Measurements from ENCODE around the gene SMG6.

DNA sequence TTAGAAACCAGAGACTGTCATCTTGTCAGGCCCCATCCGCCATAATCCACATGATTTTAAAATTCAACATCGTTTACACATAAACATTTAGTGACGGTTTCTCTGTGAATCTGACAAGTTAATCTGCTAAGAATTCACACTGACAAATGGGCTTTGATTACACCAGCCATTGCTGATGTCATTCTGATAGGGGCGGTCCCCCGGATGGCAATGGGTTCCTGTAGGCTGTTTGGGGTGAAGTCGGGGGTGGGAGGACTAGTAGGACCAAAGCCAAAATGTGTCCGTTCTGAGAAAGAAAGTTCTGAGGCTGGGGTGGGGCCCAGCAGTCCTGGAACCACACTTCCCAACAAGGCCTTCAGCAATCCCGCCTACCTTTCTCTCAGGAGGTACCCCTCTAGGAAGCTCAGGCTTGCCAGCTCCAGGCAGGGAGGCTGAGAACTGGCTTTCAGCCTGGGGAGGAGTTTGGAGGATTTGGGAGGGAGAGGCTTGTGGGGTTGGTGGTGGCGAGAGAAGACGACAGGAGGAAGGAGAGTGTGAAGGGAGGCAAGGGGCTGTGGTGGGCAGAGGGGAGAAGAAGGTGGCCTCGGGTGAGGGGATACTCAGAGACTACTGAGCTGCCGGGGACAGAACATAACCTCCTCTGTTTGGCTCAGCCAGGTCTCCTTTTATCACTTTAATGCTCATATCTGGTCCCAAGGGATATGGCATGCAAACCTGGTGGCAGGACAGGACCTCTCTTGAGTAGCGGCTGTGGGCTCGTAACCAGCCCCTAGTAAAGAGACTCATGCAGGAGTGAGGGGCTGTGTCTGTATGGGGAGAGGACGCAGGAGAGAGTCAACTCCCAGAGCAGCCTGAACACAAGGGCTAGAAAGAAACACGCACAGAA, 240.1 kb downstream of the SMG6 start:
- TF ChIP-seq POLR2AphosphoS5 (IDR thresholded peaks at IDR 0.05) (no peak), POLR2A (IDR thresholded peaks at IDR 0.05) (no peak)
- TF ChIP-seq, protein P1, sequence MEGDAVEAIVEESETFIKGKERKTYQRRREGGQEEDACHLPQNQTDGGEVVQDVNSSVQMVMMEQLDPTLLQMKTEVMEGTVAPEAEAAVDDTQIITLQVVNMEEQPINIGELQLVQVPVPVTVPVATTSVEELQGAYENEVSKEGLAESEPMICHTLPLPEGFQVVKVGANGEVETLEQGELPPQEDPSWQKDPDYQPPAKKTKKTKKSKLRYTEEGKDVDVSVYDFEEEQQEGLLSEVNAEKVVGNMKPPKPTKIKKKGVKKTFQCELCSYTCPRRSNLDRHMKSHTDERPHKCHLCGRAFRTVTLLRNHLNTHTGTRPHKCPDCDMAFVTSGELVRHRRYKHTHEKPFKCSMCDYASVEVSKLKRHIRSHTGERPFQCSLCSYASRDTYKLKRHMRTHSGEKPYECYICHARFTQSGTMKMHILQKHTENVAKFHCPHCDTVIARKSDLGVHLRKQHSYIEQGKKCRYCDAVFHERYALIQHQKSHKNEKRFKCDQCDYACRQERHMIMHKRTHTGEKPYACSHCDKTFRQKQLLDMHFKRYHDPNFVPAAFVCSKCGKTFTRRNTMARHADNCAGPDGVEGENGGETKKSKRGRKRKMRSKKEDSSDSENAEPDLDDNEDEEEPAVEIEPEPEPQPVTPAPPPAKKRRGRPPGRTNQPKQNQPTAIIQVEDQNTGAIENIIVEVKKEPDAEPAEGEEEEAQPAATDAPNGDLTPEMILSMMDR (IDR thresholded peaks at IDR 0.05): no peak
